Esophagus mucosa (tissue), 1 donor: ENCODE measurements around the gene RNF187. TPM values are rescaled to one million over a fixed set of nuclear protein-coding genes. Genes with fewer than 3 reads are reported as not detected.

Experiments
- total RNA-seq: library from RNA; stranded (reverse); gene quantifications from one replicate; pipeline ENCODE4 v1.2.4, GENCODE V29; 2023
- donor health status: DM: yes; HTN: yes; CAD: no.

RNF187 gene
- total RNA-seq, 1 donor from 2014 or later: 126 TPM

Other genes starting within 250 kb of the RNF187 start
- 20.7 TPM for gene TRIM11, start 80.5 kb upstream of the RNF187 start, total RNA-seq
- gene TRIM17, start 70.5 kb upstream of the RNF187 start, total RNA-seq: 1.3 TPM
- gene RHOU, start 248.1 kb downstream of the RNF187 start, total RNA-seq: 2.1 TPM